ENCODE results near the gene PIR. TPM values are rescaled to one million over a fixed set of nuclear protein-coding genes. Genes with fewer than 3 reads are reported as not detected.

PIR gene
- total and polyA plus RNA-seq, 3 experiments from 2014 or later: 0.22 to 2.6 (median 1.9) TPM

GRCh38 chrX:15430076-15430475, 63.1 kb downstream of the PIR start:
- Mint-ChIP-seq H3K4me3 (no peak overlapping the region), H3K9me3 (peaks cover 0 to 2% (median 0%) of the 10 kb centered on the region in 5 donors), H3K27ac (no peak overlapping the region), H3K36me3 (no peaks in the 10 kb centered on the region), H3K4me1 (no peaks in the 10 kb centered on the region), H3K27me3 (peaks cover 6 to 19% of the 10 kb centered on the region in 2 donors)
- Histone ChIP-seq H3K9me3 (ENCODE audit: low read length) (no peaks in the 10 kb centered on the region), H3K4me1 (ENCODE audit: insufficient read depth, low read length) (no peaks in the 10 kb centered on the region), H3K27me3 (ENCODE audit: insufficient read depth, low read length, poor library complexity, severe bottlenecking) (no peaks in the 10 kb centered on the region), H3K4me3 (ENCODE audit: low read length) (no peak overlapping the region), H3K36me3 (ENCODE audit: insufficient read depth, low read length) (no peaks in the 10 kb centered on the region), H3K27ac (ENCODE audit: low read depth, low read length) (no peak overlapping the region)
- ChIA-PET POLR2A (no interaction called here), CTCF (no interaction called here)
- no peak for DNase-seq

- Mint-ChIP-seq H3K36me3 (no peaks in the 10 kb centered on the region), H3K27me3 (peaks cover 0 to 9% of the 10 kb centered on the region in 2 donors), H3K9me3 (peaks cover 0 to 2% (median 0%) of the 10 kb centered on the region in 5 donors), H3K4me1 (no peaks in the 10 kb centered on the region), H3K4me3 (no peak overlapping the region), H3K27ac (no peak overlapping the region)
- no peak overlapping the region for H3K27ac ChIP-seq (ENCODE audit: low read depth, low read length)
- H3K4me1 ChIP-seq (ENCODE audit: insufficient read depth, low read length): no peaks in the 10 kb centered on the region
- ChIA-PET CTCF (no interaction called here), POLR2A (no interaction called here)
- DNase-seq: no peak
- no peaks in the 10 kb centered on the region for H3K9me3 ChIP-seq (ENCODE audit: low read length)
- H3K36me3 ChIP-seq (ENCODE audit: insufficient read depth, low read length): no peaks in the 10 kb centered on the region
- H3K4me3 ChIP-seq (ENCODE audit: low read length): no peak overlapping the region
- H3K27me3 ChIP-seq (ENCODE audit: insufficient read depth, low read length, poor library complexity, severe bottlenecking): no peaks in the 10 kb centered on the region
These were observed 68.1 kb downstream of the PIR start for GRCh38 chrX:15425024-15425423.

- H3K4me1 ChIP-seq (ENCODE audit: insufficient read depth, low read length): no peaks in the 10 kb centered on the region
- DNase-seq: no peak
- H3K27me3 ChIP-seq (ENCODE audit: insufficient read depth, low read length, poor library complexity, severe bottlenecking): no peaks in the 10 kb centered on the region
- no peaks in the 10 kb centered on the region for H3K4me1 Mint-ChIP-seq
- peaks cover 4 to 28% of the 10 kb centered on the region in 2 donors for H3K27me3 Mint-ChIP-seq
- ChIA-PET POLR2A (no interaction called here), CTCF (no interaction called here)
- no peaks in the 10 kb centered on the region for H3K36me3 Mint-ChIP-seq
- H3K9me3 Mint-ChIP-seq: peaks cover 4 to 11% (median 6%) of the 10 kb centered on the region in 5 donors
- no peaks in the 10 kb centered on the region for H3K36me3 ChIP-seq (ENCODE audit: insufficient read depth, low read length)
- no peak overlapping the region for H3K27ac ChIP-seq (ENCODE audit: low read depth, low read length)
- H3K9me3 ChIP-seq (ENCODE audit: low read length): no peaks in the 10 kb centered on the region
- H3K27ac Mint-ChIP-seq: no peak overlapping the region
- H3K4me3 Mint-ChIP-seq: no peak overlapping the region
- no peak overlapping the region for H3K4me3 ChIP-seq (ENCODE audit: low read length)
These were observed 74.4 kb downstream of the PIR start for GRCh38 chrX:15418707-15419181.

- H3K36me3 Mint-ChIP-seq: no peaks in the 10 kb centered on the region
- POLR2A ChIA-PET: no interaction called here
- DNase-seq: no peak
- CTCF ChIA-PET: no interaction called here
- H3K4me1 Mint-ChIP-seq: no peaks in the 10 kb centered on the region
- Histone ChIP-seq H3K4me3 (ENCODE audit: low read length) (no peak overlapping the region), H3K27ac (ENCODE audit: low read depth, low read length) (no peak overlapping the region), H3K27me3 (ENCODE audit: insufficient read depth, low read length, poor library complexity, severe bottlenecking) (no peaks in the 10 kb centered on the region), H3K9me3 (ENCODE audit: low read length) (no peaks in the 10 kb centered on the region), H3K4me1 (ENCODE audit: insufficient read depth, low read length) (no peaks in the 10 kb centered on the region), H3K36me3 (ENCODE audit: insufficient read depth, low read length) (no peaks in the 10 kb centered on the region)
- H3K27ac Mint-ChIP-seq: no peak overlapping the region
- peaks cover 4 to 11% (median 6%) of the 10 kb centered on the region in 5 donors for H3K9me3 Mint-ChIP-seq
- no peak overlapping the region for H3K4me3 Mint-ChIP-seq
- peaks cover 6 to 25% of the 10 kb centered on the region in 2 donors for H3K27me3 Mint-ChIP-seq
These were observed 75.0 kb downstream of the PIR start for GRCh38 chrX:15418041-15418706.

- H3K36me3 Mint-ChIP-seq: no peaks in the 10 kb centered on the region
- DNase-seq: no peak
- Histone ChIP-seq H3K36me3 (ENCODE audit: insufficient read depth, low read length) (no peaks in the 10 kb centered on the region), H3K4me3 (ENCODE audit: low read length) (no peak overlapping the region), H3K27me3 (ENCODE audit: insufficient read depth, low read length, poor library complexity, severe bottlenecking) (no peaks in the 10 kb centered on the region), H3K27ac (ENCODE audit: low read depth, low read length) (no peak overlapping the region), H3K4me1 (ENCODE audit: insufficient read depth, low read length) (no peaks in the 10 kb centered on the region), H3K9me3 (ENCODE audit: low read length) (no peaks in the 10 kb centered on the region)
- peaks cover 14 to 27% of the 10 kb centered on the region in 2 donors for H3K27me3 Mint-ChIP-seq
- peaks cover 5 to 11% (median 6%) of the 10 kb centered on the region in 5 donors for H3K9me3 Mint-ChIP-seq
- CTCF ChIA-PET: no interaction called here
- no peaks in the 10 kb centered on the region for H3K4me1 Mint-ChIP-seq
- POLR2A ChIA-PET: no interaction called here
- H3K27ac Mint-ChIP-seq: no peak overlapping the region
- no peak overlapping the region for H3K4me3 Mint-ChIP-seq
These were observed 76.8 kb downstream of the PIR start for GRCh38 chrX:15416133-15416993.

GRCh38 chrX:15413101-15413500, 80.0 kb downstream of the PIR start:
- no peaks in the 10 kb centered on the region for H3K4me1 ChIP-seq (ENCODE audit: insufficient read depth, low read length)
- no peak for DNase-seq
- ChIA-PET POLR2A (no interaction called here), CTCF (no interaction called here)
- no peaks in the 10 kb centered on the region for H3K36me3 ChIP-seq (ENCODE audit: insufficient read depth, low read length)
- Mint-ChIP-seq H3K36me3 (peaks cover 0 to 2% (median 0%) of the 10 kb centered on the region in 3 donors), H3K4me1 (no peaks in the 10 kb centered on the region), H3K27ac (no peak overlapping the region), H3K9me3 (peaks cover 4 to 9% (median 5%) of the 10 kb centered on the region in 5 donors), H3K27me3 (peaks cover 21 to 26% of the 10 kb centered on the region in 2 donors), H3K4me3 (no peak overlapping the region)
- H3K9me3 ChIP-seq (ENCODE audit: low read length): no peaks in the 10 kb centered on the region
- H3K4me3 ChIP-seq (ENCODE audit: low read length): no peak overlapping the region
- no peaks in the 10 kb centered on the region for H3K27me3 ChIP-seq (ENCODE audit: insufficient read depth, low read length, poor library complexity, severe bottlenecking)
- H3K27ac ChIP-seq (ENCODE audit: low read depth, low read length): no peak overlapping the region

- ChIA-PET CTCF (no interaction called here), POLR2A (no interaction called here)
- DNase-seq: no peak
- Mint-ChIP-seq H3K4me1 (no peaks in the 10 kb centered on the region), H3K27ac (no peak overlapping the region), H3K4me3 (no peak overlapping the region), H3K36me3 (peaks cover 0 to 2% (median 0%) of the 10 kb centered on the region in 3 donors), H3K27me3 (peaks cover 20 to 25% of the 10 kb centered on the region in 2 donors), H3K9me3 (peaks cover 0 to 3% (median 0%) of the 10 kb centered on the region in 5 donors)
- H3K4me3 ChIP-seq (ENCODE audit: low read length): no peak overlapping the region
- no peak overlapping the region for H3K27ac ChIP-seq (ENCODE audit: low read depth, low read length)
- no peaks in the 10 kb centered on the region for H3K36me3 ChIP-seq (ENCODE audit: insufficient read depth, low read length)
- no peaks in the 10 kb centered on the region for H3K4me1 ChIP-seq (ENCODE audit: insufficient read depth, low read length)
- no peaks in the 10 kb centered on the region for H3K27me3 ChIP-seq (ENCODE audit: insufficient read depth, low read length, poor library complexity, severe bottlenecking)
- H3K9me3 ChIP-seq (ENCODE audit: low read length): no peaks in the 10 kb centered on the region
These were observed 82.2 kb downstream of the PIR start for GRCh38 chrX:15410947-15411346.

GRCh38 chrX:15410430-15410829, 82.7 kb downstream of the PIR start:
- Mint-ChIP-seq H3K4me1 (no peaks in the 10 kb centered on the region), H3K27me3 (peaks cover 17 to 25% of the 10 kb centered on the region in 2 donors), H3K4me3 (no peak overlapping the region), H3K9me3 (peaks cover 0 to 3% (median 0%) of the 10 kb centered on the region in 5 donors), H3K27ac (no peak overlapping the region), H3K36me3 (peaks cover 0 to 2% (median 0%) of the 10 kb centered on the region in 3 donors)
- Histone ChIP-seq H3K9me3 (ENCODE audit: low read length) (no peaks in the 10 kb centered on the region), H3K36me3 (ENCODE audit: insufficient read depth, low read length) (no peaks in the 10 kb centered on the region), H3K4me1 (ENCODE audit: insufficient read depth, low read length) (no peaks in the 10 kb centered on the region), H3K4me3 (ENCODE audit: low read length) (no peak overlapping the region), H3K27me3 (ENCODE audit: insufficient read depth, low read length, poor library complexity, severe bottlenecking) (no peaks in the 10 kb centered on the region), H3K27ac (ENCODE audit: low read depth, low read length) (no peak overlapping the region)
- DNase-seq: no peak
- POLR2A ChIA-PET: no interaction called here
- CTCF ChIA-PET: no interaction called here

Measured in CD8-positive, alpha-beta memory T cell (primary cell).